Activated T-helper 9 cell treated with anti-CD3 and anti-CD28 coated beads, Interleukin-2, amount 50 U/mL, for 16 hours (primary cell): Measurements from ENCODE around the gene SLC25A38.
"Not testable (repeated sequence)": the region's sequence is repeated elsewhere in the genome, so short reads cannot be mapped to it uniquely, and the experiment has no call there.

Experiments
- DNase-seq: peaks from one replicate; pipeline ENCODE4 v3.0.0-alpha.2; 2020; ENCODE audit warnings: low read depth

The SLC25A38 gene

DNA sequence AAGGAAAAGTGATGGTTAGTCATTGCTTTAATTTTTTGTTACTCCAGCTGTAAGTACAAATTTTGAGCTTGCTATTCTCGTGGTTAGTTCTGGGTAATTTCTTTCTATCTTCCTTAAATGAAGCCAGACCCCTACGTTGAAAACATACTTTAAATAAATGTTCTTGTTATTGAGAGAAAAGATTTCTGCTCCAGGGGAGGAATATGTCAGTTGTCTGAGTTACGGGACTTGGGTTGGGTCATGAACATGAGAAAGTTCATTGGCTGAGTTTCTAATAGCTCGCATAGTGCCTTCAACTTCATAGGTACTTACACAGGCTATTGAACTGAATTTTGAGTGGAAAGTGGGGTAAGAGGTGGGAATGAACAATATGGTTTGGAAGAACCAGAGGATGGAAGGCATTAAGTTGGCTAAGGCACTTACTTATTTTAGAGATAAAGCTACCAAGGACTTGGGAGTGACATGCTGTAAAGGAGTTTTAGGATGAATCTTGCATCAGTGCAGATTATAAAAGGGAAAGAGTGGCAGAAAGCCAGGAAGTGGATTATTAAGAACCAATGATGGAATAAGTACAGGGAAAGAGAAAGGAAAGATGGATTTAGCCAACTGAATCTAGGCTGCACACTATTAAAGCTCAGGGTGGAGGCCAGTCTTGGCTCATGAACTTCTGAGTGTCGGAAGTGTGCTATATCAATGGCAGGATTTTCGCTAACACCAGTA is 24.8 kb downstream of the SLC25A38 start:
- DNase-seq = no peak

DNA sequence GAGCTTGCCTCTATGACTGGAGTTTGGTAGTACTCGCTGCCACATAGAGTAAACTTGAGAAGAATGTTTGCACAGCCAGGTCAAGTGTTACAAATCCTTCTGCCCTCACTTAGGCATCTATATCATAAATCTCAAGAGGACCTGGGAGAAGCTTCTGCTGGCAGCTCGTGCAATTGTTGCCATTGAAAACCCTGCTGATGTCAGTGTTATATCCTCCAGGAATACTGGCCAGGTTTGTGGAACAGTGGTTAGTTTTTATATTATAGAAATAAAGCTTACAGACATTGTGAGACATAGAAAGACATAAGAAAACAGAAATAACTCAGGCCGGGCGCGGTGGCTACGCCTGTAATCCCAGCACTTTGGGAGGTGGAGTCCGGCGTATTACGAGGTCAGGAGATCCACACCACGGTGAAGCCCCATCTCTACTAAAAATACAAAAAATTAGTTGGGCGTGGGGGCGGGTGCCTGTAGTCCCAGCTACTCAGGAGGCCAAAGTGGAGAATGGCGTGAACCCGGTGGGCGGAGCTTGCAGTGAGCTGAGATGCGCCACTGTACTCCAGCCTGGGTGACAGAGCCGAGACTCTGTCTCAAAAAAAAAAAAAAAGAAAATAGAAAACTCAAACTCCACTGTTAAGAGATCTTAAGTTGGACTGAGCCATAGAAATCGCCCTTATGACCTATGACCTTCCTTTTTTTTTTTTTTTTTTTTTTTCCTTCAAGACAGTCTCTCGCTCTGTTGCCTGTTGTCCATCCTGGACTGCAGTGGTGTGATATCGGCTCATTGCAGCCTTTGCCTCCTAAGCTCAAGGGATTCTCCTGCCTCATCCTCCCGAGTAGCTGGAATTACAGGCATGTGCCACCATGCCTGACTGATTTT is 25.6 kb downstream of the SLC25A38 start:
- DNase-seq = no peak

DNA sequence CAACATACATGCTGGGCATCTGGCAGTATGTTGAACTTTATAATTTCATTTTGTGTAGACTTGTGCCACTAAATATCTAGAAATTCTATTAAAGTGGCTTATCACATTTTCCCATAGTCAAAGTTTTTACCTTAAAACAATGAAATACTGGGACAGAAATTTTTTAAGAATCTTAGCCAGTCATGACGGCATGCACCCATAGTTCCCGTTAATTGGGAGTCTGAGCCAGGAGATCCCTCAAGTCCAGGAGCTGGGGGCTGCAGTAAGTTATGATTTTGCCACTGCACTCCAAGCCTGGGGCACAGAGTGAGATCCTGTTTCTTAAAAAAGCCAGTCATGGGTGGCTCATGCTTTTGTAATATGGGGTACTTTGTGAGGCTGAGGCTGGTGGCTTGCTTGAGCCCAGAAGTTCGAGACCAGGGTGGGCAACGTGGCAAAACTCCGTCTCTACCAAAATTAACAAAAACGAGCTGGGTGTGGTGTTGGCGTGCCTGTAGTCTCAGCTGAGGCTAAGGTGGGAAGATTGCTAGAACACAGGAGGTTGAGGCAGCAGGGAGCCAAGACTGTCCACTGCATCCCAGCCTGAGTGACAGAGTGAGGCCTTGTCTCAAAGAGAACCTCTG is 26.5 kb downstream of the SLC25A38 start:
- no peak for DNase-seq

DNA sequence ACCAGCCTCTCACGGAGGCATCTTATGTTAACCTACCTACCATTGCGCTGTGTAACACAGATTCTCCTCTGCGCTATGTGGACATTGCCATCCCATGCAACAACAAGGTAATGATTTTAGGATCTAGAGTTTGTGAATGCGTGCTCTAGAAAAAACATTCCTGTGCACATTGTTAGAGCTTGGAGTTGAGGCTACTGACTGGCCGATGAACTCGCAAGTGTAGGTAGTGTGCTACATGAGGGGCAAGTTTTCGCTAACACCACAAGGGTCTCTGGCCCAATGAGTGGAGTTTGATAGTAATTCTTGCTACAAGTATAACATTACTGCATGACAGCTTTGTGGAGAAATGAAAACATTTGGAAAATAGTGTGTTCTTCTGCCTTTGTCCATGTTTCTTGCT is 27.7 kb downstream of the SLC25A38 start:
- DNase-seq = no peak

DNA sequence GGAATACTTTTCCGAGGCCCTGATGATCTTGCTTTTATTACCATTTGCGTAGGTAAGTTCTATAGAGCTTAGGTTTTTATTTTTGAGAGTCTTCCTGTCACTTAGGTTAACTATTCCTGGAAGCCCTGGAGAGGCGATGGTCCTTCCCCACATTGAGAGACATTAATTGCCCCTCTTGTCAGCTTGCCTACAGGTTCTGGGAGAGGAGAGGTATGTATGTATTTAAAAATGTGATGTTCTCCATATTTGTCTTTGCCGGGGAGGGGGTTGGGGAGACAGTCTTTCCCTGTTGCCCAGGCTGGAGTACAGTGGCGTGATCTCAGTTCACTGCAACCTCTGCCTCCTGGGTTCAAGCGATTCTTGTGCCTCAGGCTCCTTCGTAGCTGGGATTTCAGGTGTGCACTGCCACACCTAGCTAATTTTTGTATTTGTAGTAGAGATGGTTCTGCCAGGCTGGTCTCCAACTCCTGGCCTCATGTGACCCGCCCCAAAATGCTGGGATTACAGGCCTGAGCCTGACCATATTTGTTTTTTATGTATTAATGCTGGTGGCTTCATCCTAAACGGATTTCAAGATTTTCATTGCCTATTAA is 29.6 kb downstream of the SLC25A38 start:
- DNase-seq = no peak

DNA sequence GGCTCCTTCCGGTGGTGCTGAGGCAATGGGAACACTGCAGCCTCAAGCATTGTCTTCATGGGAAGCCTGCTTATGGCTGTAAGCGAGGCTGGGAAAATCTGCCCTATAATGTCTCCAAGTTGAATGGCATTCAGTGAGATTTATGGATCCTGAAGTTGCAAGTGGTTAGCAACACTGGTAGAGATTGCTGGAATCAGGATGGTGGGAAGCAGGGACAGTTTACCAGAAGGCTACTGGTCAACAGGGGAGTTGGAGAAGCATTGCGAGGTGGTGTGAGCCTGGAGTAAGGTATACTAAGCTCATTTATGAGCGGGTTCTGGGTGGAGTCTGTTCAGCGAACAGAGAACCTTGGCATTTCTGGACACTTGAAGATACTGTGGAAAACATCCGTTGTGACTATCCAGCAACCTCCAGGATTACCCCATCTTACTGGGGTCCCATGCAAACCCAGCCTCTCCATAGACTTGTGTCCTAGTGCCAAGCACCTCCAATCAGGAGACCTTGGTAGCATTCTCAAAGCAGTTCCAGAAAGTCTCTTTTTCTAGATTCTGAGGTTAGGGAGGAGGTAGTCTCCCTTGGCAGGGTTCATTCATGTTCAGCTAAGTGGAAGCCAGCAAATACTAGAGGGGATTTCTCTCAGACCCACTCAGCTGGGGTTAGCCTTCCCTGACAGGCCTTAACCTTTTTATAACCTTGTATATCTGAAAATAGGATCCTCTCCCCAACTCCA is 30.7 kb downstream of the SLC25A38 start:
- DNase-seq = no peak

DNA sequence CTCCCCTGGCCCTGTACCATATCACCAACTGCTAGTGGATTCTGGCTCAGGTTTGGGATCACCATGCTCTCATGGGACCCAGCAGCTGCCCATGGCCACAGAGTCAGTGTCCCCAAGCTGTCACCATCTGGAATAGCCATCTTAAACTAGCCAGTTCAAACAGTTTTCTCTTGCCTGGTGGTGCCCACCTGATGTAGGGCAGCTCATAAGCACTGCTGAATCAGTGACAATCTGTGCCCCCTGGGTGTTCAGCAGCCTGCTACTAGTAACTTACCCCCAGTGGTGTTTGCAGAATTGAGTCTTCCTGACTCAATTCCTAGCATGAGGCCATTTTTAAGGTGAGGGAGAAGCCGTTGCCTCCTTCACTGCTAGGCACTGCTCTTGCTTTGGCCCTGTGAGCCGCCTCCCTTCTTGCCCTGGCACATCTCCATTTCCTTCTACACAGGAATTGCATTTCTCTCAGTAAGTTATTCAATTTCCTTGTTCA is 31.3 kb downstream of the SLC25A38 start:
- DNase-seq = no peak

DNA sequence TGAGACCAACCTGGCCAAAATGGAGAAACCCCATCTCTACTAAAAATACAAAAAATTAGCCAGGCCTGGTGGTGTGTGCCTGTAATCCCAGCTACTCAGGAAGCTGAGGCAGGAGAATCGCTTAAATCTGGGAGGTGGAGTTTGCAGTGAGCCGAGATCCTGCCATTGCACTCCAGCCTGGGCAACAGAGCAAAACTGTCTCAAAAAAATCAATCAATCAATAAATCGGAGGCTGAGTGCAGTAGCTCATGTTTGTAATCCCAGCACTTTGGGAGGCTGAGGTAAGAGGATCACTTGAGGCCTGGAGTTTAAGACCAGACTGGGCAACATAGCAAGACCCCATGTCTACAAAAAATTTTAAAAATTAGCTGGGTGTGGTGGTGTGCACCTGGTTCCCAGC is 32.1 kb downstream of the SLC25A38 start:
- DNase-seq = not testable (repeated sequence)

DNA sequence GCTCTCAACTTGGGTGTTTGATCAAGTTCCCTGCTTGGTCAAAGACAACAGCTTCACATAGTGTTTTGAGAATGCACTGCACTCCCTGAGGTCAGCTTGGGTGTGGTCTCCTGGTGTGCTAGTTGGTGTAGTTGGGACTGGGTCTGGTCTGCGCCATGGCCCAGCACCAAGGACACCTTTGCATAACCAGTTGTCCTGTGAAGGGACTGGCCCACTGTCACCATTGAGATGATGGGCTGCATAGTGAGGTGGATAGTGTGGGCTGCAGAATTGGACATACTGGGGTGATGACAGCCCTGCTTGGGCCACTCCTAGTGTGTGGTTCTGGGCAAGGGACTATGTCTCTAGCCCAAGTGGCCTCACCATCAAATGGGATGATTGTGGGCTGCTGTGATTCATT is 32.8 kb downstream of the SLC25A38 start:
- DNase-seq = no peak

DNA sequence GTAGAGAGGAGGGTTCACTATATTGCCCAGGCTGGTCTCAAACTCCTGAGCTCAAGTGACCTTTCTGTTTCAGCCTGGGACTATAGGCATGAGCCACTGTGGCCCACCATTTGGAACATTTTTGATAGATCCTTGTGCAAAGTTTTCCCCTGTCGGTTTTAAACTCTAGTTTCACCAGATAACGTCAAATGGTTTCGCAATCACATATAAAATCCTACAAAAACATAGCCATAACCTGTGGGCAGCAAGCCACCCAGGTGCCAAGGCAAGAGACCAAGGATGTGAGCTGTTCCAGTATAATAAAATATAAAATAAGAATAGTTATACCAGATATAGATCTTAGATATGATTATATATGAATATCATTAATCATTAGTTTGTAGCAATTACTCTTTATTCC is 33.8 kb downstream of the SLC25A38 start:
- not testable (repeated sequence) for DNase-seq

DNA sequence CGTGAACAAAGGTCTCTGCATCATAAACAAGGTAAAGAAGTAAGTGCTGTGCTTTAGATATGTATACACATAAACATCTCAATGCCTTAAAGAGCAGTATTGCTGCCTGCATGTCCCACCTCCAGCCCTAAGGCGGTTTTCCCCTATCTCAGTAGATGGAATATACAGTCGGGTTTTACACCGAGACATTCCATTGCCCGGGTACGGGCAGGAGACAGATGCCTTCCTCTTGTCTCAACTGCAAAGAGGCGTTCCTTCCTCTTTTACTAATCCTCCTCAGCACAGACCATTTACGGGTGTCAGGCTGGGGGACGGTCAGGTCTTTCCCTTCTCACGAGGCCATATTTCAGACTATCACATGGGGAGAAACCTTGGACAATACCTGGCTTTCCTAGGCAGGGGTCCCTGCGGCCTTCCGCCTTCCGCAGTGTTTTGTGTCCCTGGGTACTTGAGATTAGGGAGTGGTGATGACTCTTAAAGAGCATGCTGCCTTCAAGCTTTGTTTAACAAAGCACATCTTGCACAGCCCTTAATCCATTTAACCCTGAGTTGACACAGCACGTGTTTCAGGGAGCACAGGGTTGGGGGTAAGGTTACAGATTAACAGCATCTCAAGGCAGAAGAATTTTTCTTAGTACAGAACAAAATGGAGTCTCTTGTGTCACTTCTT is 35.5 kb downstream of the SLC25A38 start:
- DNase-seq = not testable (repeated sequence)

DNA sequence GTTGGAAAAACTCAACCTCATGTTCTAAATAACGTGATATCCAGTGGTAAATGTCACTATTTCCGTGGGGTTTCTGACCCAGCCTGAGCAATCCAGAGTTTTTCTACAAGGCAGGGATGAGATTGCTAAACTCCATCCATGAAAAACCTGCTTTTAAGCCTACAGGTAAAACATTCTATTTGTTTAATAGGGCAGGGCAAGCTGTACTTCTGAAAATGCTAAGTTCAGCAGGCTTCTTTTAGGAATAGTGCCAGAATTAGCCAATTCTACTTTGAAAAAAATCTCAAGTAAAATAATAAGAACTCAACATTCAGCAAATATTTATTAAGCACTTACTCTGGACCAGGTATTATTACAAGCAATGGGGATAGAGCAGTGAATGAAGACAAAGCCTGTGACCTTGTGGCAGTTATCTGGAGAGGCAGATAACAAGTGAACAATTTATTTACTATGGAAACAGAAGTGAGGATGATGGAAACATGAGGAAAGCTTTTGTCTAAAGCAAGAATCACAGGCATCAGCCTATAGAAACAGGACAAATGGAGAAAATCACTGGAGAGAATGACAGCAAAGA is 36.7 kb downstream of the SLC25A38 start:
- DNase-seq = no peak

DNA sequence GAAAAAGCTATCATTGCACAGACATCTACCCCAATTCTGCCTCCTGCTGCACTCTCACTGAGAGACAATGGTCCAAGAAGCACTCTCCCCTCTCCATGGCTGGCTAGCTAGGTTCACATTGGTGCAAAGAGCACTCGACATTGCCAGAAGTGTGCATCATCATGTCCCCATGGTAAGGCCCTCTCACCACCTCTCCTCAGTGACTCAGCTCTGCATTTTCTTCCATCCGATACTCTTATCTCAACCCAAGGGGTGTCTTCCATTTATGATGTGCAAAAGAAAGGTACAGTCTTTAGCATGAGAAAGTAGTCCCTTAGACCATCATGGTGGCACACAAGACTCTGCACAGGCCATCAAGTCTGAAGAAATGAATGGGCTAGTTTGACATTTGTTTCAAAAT is 37.4 kb downstream of the SLC25A38 start:
- no peak for DNase-seq

DNA sequence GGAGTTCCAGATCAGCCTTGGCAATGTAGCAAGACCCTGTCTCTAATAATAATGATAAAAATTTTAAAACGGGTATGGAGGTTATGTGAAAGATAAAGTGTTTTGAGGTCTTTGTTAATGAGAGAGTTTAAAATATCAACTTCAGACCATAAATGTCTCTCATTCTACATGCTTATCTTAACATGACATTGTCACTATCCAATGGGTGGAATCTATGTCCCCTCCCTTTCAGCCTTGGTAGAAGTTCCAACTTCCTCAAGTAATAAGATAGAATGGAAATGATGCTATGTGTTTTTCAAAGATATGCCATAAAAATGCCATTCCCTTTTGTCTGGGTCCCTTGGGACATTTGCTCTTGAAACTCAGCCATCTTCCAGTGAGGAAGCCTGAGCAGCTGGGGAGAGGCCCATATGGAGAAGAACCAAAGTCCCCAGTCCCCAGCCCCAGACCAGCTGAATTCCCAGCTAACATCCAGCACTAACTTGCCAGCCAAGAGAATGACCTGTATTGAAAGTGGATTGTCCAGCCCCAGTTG is 40.3 kb downstream of the SLC25A38 start:
- DNase-seq = no peak

DNA sequence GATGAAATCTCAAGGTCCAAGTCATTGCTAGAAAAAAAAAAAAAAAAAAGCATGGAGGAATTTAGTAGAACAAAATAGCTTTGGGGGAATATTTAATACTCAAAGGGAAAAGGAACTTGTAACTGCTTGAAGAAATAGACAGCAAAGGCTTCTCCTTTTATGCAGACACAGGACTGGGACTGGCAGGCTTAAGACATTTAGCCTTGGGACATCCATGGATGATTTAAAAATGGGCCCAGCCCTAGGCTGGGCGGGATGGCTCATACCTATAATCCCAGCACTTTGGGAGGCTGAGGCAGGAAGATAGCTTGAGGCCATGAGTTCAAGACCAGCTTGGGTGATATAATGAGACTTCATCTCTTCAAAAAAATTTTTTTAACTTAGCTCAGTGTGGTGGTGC is 43.1 kb downstream of the SLC25A38 start:
- DNase-seq = no peak

DNA sequence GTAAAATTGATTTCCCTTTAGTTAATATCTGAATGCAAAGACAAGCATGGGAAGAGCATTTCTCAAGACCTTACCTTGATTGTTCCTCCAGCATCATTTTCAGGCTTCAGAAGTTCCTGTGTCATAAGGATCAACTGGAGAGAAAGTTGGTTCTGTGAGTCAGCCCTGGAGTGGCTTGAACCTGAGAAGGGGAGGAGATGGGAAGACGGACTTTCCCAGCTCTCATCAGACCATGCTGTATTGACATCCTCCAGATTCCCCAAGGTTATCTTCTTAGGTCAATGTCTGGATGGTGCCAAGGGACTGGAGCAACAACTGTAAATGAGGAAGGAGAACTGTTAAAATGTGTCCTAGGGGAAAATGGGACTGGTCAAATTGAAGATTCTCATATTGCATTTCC is 44.3 kb downstream of the SLC25A38 start:
- no peak for DNase-seq

DNA sequence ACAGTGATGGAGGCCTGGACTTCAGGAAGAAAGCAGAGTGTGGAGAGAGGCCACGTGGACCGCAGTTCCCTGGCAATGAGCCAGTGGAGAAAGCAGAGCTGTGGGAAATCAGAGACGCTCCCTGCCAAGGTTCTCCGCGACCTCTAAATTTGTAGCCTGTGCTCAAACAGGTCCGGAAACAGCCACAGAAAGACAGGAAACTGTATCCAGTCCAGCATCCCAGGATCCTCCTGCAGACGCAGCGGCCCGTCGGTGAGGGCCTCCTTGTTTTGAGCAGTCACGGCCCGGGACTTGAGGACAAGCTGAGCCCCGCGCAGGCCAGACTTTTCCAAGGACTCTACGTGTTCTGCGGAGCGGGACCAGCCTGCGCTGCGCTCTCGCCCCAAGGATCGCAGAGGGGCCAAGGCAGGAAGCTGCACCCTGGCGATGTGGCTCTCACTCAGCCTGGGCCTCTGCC is 45.6 kb downstream of the SLC25A38 start:
- no peak for DNase-seq

DNA sequence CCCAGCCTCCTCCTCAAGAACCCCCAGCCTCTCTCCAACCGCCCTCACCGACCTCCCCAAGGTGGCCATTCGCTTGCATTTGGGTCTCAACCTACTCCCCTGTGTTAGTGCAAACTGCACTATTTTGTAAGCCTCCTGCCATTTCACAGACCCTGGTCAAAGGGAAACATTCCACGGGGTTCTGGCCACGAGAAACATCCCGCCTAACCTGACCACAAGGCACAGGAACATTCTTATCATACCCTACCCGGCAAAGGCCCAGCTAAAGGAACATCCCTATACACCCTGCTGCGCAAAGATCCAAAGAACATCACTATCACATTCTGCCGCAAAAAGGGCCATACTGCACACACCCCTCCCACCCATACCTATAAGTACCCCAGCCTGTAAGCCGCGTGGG is 46.3 kb downstream of the SLC25A38 start:
- DNase-seq = no peak

DNA sequence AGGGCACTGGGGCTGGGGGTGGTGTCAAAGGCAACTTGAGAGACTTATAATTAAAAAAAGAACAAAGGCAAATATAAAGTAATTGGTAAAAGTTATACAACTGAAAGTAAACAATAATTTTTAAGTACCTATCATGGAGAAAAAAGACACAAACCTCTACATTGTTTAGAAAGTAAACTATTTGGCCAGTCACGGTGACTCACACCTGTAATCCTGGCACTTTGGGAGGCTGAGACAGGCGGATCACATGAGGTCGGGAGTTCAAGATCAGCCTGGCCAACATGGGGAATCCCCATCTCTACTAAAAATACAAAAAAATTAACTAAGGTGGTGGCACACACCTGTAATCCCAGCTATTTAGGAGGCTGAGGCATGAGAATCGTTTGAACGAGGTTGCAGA is 49.2 kb downstream of the SLC25A38 start:
- DNase-seq = no peak

DNA sequence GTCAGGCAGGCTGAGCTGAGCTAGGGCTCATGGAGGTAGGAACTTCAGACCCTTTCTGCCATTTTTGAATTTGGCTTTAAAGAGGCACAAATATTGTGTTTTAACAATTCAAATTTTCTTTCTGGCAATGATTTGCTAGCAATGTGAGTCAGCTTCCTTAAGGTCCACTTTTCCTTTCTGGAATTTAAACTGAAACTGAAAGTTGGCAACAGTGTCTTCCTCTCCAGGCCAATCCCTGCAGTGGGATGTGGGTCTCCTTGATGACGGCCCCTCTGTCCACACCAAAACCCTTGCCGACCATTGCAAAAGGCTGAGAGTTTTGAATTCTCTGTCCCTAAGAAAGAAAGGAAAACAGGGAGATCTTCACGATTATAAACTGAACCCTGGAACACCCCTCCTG is 50.5 kb downstream of the SLC25A38 start:
- no peak for DNase-seq
